Left lung (tissue), 10 donors: ENCODE results near the gene JPH3. TPM values are rescaled to one million over a fixed set of nuclear protein-coding genes. Genes with fewer than 3 reads are reported as not detected.

ENCODE experiments used
- ATAC-seq: fragments of 200-7000 bp; cut with Tn5 transposase; one replicate; pipeline ENCODE4 v1.9.1; 2020; ENCODE audit warnings: moderate library complexity
- DNase-seq, 4 donors: peaks; one replicate each; pipeline ENCODE4 v3.0.0-alpha.2; 2013 to 2020
- H3K27ac ChIP-seq, 2 donors: fragments of 200-600 bp; sonication (generic) in 1 of 2; one replicate each; pipeline versions ENCODE4 v1.5.0 to v1.8.0; 2020 to 2021
- H3K27me3 ChIP-seq, 2 donors: fragments of 200-600 bp; sonication (generic) in 1 of 2; one replicate each; pipeline versions ENCODE4 v1.5.0 to v1.8.0; 2020 to 2021
- H3K36me3 ChIP-seq, 2 donors: fragments of 200-600 bp; sonication (generic) in 1 of 2; one replicate each; pipeline versions ENCODE4 v1.5.0 to v1.8.0; 2020 to 2021
- H3K4me1 ChIP-seq, 2 donors: fragments of 200-600 bp; one replicate each; pipeline ENCODE4 v1.8.0; 2021
- H3K4me3 ChIP-seq, 2 donors: fragments of 200-600 bp; sonication (generic) in 1 of 2; one replicate each; pipeline versions ENCODE4 v1.5.0 to v1.8.0; 2020 to 2021; ENCODE audit warnings: mild to moderate bottlenecking in 1 of 2
- H3K9me3 ChIP-seq, 2 donors: fragments of 200-600 bp; sonication (generic) in 1 of 2; one replicate each; pipeline versions ENCODE4 v1.5.0 to v1.8.0; 2020 to 2021
- CTCF ChIP-seq, 2 donors: fragments of 200-600 bp; sonication (generic) in 1 of 2; IDR thresholded peaks; one replicate each; pipeline versions ENCODE4 v1.5.0 to v1.8.0; 2021; ENCODE audit warnings: antibody characterized with exemption in 2 of 2
- intact Hi-C, 2 donors: fragments of 100-400 bp; cut with DNase I; formaldehyde crosslinking; loops; one replicate each; pipeline versions ENCODE4 v1.11.2 to v1.14.2; 2022
- polyA plus RNA-seq, 6 donors: library from polyadenylated mRNA; unstranded; fragments of 120-200 nt; gene quantifications; one replicate each; pipeline ENCODE4 v1.2.1, GENCODE V29; 2013; ENCODE audit not compliant: insufficient read length in 6 of 6
- total RNA-seq, 2 donors: library from RNA; stranded (reverse); fragmentation: NEBNext Ultra II Directional; extraction: Animal tissue kit (Norgen Biotek cat#: 25700); gene quantifications; one replicate each; pipeline ENCODE4 v1.2.1, GENCODE V29; 2021
- donor health status: DM: no; HTN: yes; CAD: no.
- donor health status: DM: no; HTN: no; CAD: no.

The JPH3 gene
- total and polyA plus RNA-seq, 8 donors, result 0.06 to 2.5 (median 1.2) TPM; not detected in 1

- ATAC-seq (no peak), DNase-seq (no peak)
- Histone ChIP-seq H3K4me1 (no peaks in the 10 kb centered on the region), H3K27ac (no peak overlapping the region), H3K9me3 (no peaks in the 10 kb centered on the region), H3K27me3 (no peaks in the 10 kb centered on the region), H3K36me3 (peaks cover 0 to 58% of the 10 kb centered on the region in 2 donors), H3K4me3 (no peak overlapping the region)
- TF ChIP-seq CTCF (IDR thresholded peaks at IDR 0.05), result no peak
- intact Hi-C loops, result no loop called here
Observed at GRCh38 chr16:87734644-87735043, 132.3 kb downstream of the JPH3 start.

GRCh38 chr16:87735270-87736007, 133.1 kb downstream of the JPH3 start:
- DNase-seq, result peak in 1 of 4 donors; percentile 17
- TF ChIP-seq CTCF (IDR thresholded peaks at IDR 0.05), result no peak
- ATAC-seq, result no peak

GRCh38 chr16:87736008-87736382, 133.7 kb downstream of the JPH3 start:
- Histone ChIP-seq H3K36me3 (peaks cover 0 to 63% of the 10 kb centered on the region in 2 donors), H3K4me3 (no peak overlapping the region), H3K27ac (no peak overlapping the region), H3K27me3 (no peaks in the 10 kb centered on the region), H3K4me1 (no peaks in the 10 kb centered on the region), H3K9me3 (no peaks in the 10 kb centered on the region)
- TF ChIP-seq CTCF (IDR thresholded peaks at IDR 0.05), result no peak
- ATAC-seq, result no peak
- intact Hi-C loops, result no loop called here
- DNase-seq, result no peak

More at GRCh38 chr16:87735270-87736007, 133.1 kb downstream of the JPH3 start:
- intact Hi-C loops, result no loop called here
- Histone ChIP-seq H3K4me1 (no peaks in the 10 kb centered on the region), H3K36me3 (peaks cover 0 to 58% of the 10 kb centered on the region in 2 donors), H3K9me3 (no peaks in the 10 kb centered on the region), H3K4me3 (no peak overlapping the region), H3K27me3 (no peaks in the 10 kb centered on the region), H3K27ac (no peak overlapping the region)

DNA sequence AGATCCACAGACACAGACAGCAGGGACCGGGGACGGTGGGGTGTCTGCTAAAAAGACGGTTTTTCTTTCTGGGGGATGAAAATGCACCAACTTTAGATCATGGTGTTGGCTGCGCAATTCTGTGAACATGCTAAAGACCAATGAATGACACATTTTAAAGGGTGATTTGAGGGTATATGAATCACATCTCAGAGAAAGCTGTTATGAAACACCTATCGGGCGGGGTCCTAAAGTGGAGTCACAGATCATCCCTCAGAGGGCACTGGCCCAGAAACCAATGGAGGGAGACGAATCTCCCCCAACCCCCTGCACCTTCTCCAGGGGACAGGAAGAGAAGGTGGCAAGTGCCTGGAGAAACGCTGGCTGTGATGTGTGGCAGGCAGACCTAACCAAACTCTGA, 137.5 kb downstream of the JPH3 start:
- Histone ChIP-seq H3K4me3 (no peak overlapping the region), H3K36me3 (peaks cover 0 to 73% of the 10 kb centered on the region in 2 donors), H3K4me1 (no peaks in the 10 kb centered on the region), H3K27me3 (no peaks in the 10 kb centered on the region), H3K9me3 (no peaks in the 10 kb centered on the region), H3K27ac (no peak overlapping the region)
- DNase-seq, result no peak
- TF ChIP-seq CTCF (IDR thresholded peaks at IDR 0.05), result no peak
- intact Hi-C loops, result no loop called here
- no peak for ATAC-seq

DNA sequence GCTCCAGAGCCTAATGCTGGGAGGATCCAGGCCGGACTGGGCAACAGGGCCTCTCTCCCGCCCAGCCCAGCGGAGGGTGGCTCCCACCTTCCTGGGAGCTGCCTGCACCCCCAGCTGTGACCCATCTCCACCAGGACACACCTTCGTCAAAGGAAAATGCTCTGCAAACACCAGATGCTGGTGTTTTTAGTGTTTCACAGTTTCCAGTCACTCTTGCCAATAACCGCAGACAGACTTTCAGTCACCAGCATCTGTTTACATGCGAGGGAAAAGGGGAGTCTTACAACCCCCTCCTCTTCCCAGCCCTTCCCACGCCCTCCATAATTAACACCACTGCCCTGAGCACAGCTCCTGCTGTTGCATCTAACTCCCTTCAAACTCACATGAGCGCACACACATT, 138.1 kb downstream of the JPH3 start:
- Histone ChIP-seq H3K36me3 (peaks cover 0 to 78% of the 10 kb centered on the region in 2 donors), H3K4me3 (no peak overlapping the region), H3K4me1 (no peaks in the 10 kb centered on the region), H3K27ac (no peak overlapping the region), H3K9me3 (no peaks in the 10 kb centered on the region), H3K27me3 (no peaks in the 10 kb centered on the region)
- DNase-seq (no peak), ATAC-seq (no peak)
- no peak for TF ChIP-seq CTCF (IDR thresholded peaks at IDR 0.05)
- intact Hi-C loops, result no loop called here
